ENCODE results near the gene CRISP2. TPM values are rescaled to one million over a fixed set of nuclear protein-coding genes. Genes with fewer than 3 reads are reported as not detected.

Gene CRISP2
- total and polyA plus RNA-seq, 4 experiments from 2014 or later: not detected

- no peak overlapping the region for H3K4me3 ChIP-seq (ENCODE audit: low read length in 2 of 2)
- no peaks in the 10 kb centered on the region for H3K4me1 ChIP-seq (ENCODE audit: insufficient read depth, low read length)
- Mint-ChIP-seq H3K4me1 (no peaks in the 10 kb centered on the region), H3K4me3 (peak overlapping the region in 1 of 8 donors; percentile 60), H3K9me3 (peaks cover 0 to 5% (median 2%) of the 10 kb centered on the region in 8 donors), H3K27ac (no peak overlapping the region), H3K27me3 (peaks cover 0 to 3% of the 10 kb centered on the region in 2 donors), H3K36me3 (no peaks in the 10 kb centered on the region)
- H3K27ac ChIP-seq (ENCODE audit: low read depth, low read length): no peak overlapping the region
- CTCF ChIA-PET (ENCODE audit: partially characterized antibody): no interaction called here
- intact Hi-C loops (cut with micrococcal nuclease): no loop called here
- POLR2A ChIA-PET (ENCODE audit: partially characterized antibody): no interaction called here
- H3K36me3 ChIP-seq (ENCODE audit: insufficient read depth, low read length): no peaks in the 10 kb centered on the region
- DNase-seq: no peak
- H3K9me3 ChIP-seq (ENCODE audit: control insufficient read depth in 1 of 2, low read length in 2 of 2): no peaks in the 10 kb centered on the region
- no peaks in the 10 kb centered on the region for H3K27me3 ChIP-seq (ENCODE audit: insufficient read depth, low read length)
Observed at GRCh38 chr6:49653942-49654341, 59.4 kb downstream of the CRISP2 start.

GRCh38 chr6:49653438-49653837 lies 59.9 kb downstream of the CRISP2 start:
- Mint-ChIP-seq H3K27me3 (peaks cover 0 to under 1% of the 10 kb centered on the region in 2 donors), H3K4me1 (no peaks in the 10 kb centered on the region), H3K4me3 (no peak overlapping the region), H3K9me3 (peaks cover 0 to 2% (median 0%) of the 10 kb centered on the region in 8 donors), H3K36me3 (no peaks in the 10 kb centered on the region), H3K27ac (no peak overlapping the region)
- Histone ChIP-seq H3K27ac (ENCODE audit: low read depth, low read length) (no peak overlapping the region), H3K4me3 (ENCODE audit: low read length in 2 of 2) (no peak overlapping the region), H3K9me3 (ENCODE audit: control insufficient read depth in 1 of 2, low read length in 2 of 2) (no peaks in the 10 kb centered on the region), H3K27me3 (ENCODE audit: insufficient read depth, low read length) (no peaks in the 10 kb centered on the region), H3K36me3 (ENCODE audit: insufficient read depth, low read length) (no peaks in the 10 kb centered on the region), H3K4me1 (ENCODE audit: insufficient read depth, low read length) (no peaks in the 10 kb centered on the region)
- CTCF ChIA-PET (ENCODE audit: partially characterized antibody): no interaction called here
- intact Hi-C loops (cut with micrococcal nuclease): no loop called here
- POLR2A ChIA-PET (ENCODE audit: partially characterized antibody): no interaction called here
- no peak for DNase-seq

- intact Hi-C loops (cut with micrococcal nuclease): no loop called here
- POLR2A ChIA-PET (ENCODE audit: partially characterized antibody): no interaction called here
- H3K9me3 Mint-ChIP-seq: peaks cover 0 to 1% (median 0%) of the 10 kb centered on the region in 8 donors
- CTCF ChIA-PET (ENCODE audit: partially characterized antibody): no interaction called here
- H3K4me1 Mint-ChIP-seq: no peaks in the 10 kb centered on the region
- Histone ChIP-seq H3K27me3 (ENCODE audit: insufficient read depth, low read length) (no peaks in the 10 kb centered on the region), H3K4me3 (ENCODE audit: low read length in 2 of 2) (no peak overlapping the region), H3K9me3 (ENCODE audit: control insufficient read depth in 1 of 2, low read length in 2 of 2) (no peaks in the 10 kb centered on the region), H3K4me1 (ENCODE audit: insufficient read depth, low read length) (no peaks in the 10 kb centered on the region), H3K36me3 (ENCODE audit: insufficient read depth, low read length) (no peaks in the 10 kb centered on the region), H3K27ac (ENCODE audit: low read depth, low read length) (no peak overlapping the region)
- H3K36me3 Mint-ChIP-seq: no peaks in the 10 kb centered on the region
- no peak for DNase-seq
- no peaks in the 10 kb centered on the region for H3K27me3 Mint-ChIP-seq
- H3K27ac Mint-ChIP-seq: no peak overlapping the region
- H3K4me3 Mint-ChIP-seq: no peak overlapping the region
Observed at GRCh38 chr6:49651239-49651638, 62.1 kb downstream of the CRISP2 start.

GRCh38 chr6:49649988-49650387 lies 63.4 kb downstream of the CRISP2 start:
- POLR2A ChIA-PET (ENCODE audit: partially characterized antibody): no interaction called here
- Mint-ChIP-seq H3K9me3 (peaks cover 0 to 1% (median 0%) of the 10 kb centered on the region in 8 donors), H3K4me1 (no peaks in the 10 kb centered on the region), H3K27me3 (no peaks in the 10 kb centered on the region), H3K4me3 (no peak overlapping the region), H3K36me3 (no peaks in the 10 kb centered on the region), H3K27ac (no peak overlapping the region)
- DNase-seq: no peak
- Histone ChIP-seq H3K27ac (ENCODE audit: low read depth, low read length) (no peak overlapping the region), H3K27me3 (ENCODE audit: insufficient read depth, low read length) (no peaks in the 10 kb centered on the region), H3K9me3 (ENCODE audit: control insufficient read depth in 1 of 2, low read length in 2 of 2) (no peaks in the 10 kb centered on the region), H3K4me1 (ENCODE audit: insufficient read depth, low read length) (no peaks in the 10 kb centered on the region), H3K4me3 (ENCODE audit: low read length in 2 of 2) (no peak overlapping the region), H3K36me3 (ENCODE audit: insufficient read depth, low read length) (no peaks in the 10 kb centered on the region)
- CTCF ChIA-PET (ENCODE audit: partially characterized antibody): no interaction called here
- intact Hi-C loops (cut with micrococcal nuclease): no loop called here

GRCh38 chr6:49648036-49648435 lies 65.3 kb downstream of the CRISP2 start:
- Histone ChIP-seq H3K27me3 (ENCODE audit: insufficient read depth, low read length) (no peaks in the 10 kb centered on the region), H3K9me3 (ENCODE audit: control insufficient read depth in 1 of 2, low read length in 2 of 2) (no peaks in the 10 kb centered on the region), H3K27ac (ENCODE audit: low read depth, low read length) (no peak overlapping the region), H3K4me1 (ENCODE audit: insufficient read depth, low read length) (no peaks in the 10 kb centered on the region), H3K36me3 (ENCODE audit: insufficient read depth, low read length) (no peaks in the 10 kb centered on the region), H3K4me3 (ENCODE audit: low read length in 2 of 2) (no peak overlapping the region)
- Mint-ChIP-seq H3K9me3 (peaks cover 0 to 2% (median 0%) of the 10 kb centered on the region in 8 donors), H3K27me3 (no peaks in the 10 kb centered on the region), H3K4me3 (no peak overlapping the region), H3K27ac (no peak overlapping the region), H3K36me3 (no peaks in the 10 kb centered on the region), H3K4me1 (no peaks in the 10 kb centered on the region)
- POLR2A ChIA-PET (ENCODE audit: partially characterized antibody): no interaction called here
- CTCF ChIA-PET (ENCODE audit: partially characterized antibody): no interaction called here
- no peak for DNase-seq
- intact Hi-C loops (cut with micrococcal nuclease): no loop called here

- ChIA-PET CTCF (ENCODE audit: partially characterized antibody) (no interaction called here), POLR2A (ENCODE audit: partially characterized antibody) (no interaction called here)
- Mint-ChIP-seq H3K9me3 (peaks cover 0 to 2% (median 0%) of the 10 kb centered on the region in 8 donors), H3K27ac (no peak overlapping the region), H3K4me3 (no peak overlapping the region), H3K27me3 (no peaks in the 10 kb centered on the region), H3K36me3 (no peaks in the 10 kb centered on the region), H3K4me1 (no peaks in the 10 kb centered on the region)
- Histone ChIP-seq H3K27ac (ENCODE audit: low read depth, low read length) (no peak overlapping the region), H3K4me3 (ENCODE audit: low read length in 2 of 2) (no peak overlapping the region), H3K9me3 (ENCODE audit: control insufficient read depth in 1 of 2, low read length in 2 of 2) (no peaks in the 10 kb centered on the region), H3K36me3 (ENCODE audit: insufficient read depth, low read length) (no peaks in the 10 kb centered on the region), H3K27me3 (ENCODE audit: insufficient read depth, low read length) (no peaks in the 10 kb centered on the region), H3K4me1 (ENCODE audit: insufficient read depth, low read length) (no peaks in the 10 kb centered on the region)
- DNase-seq: no peak
- intact Hi-C loops (cut with micrococcal nuclease): no loop called here
Observed at GRCh38 chr6:49647476-49647875, 65.9 kb downstream of the CRISP2 start.

GRCh38 chr6:49646942-49647341 lies 66.4 kb downstream of the CRISP2 start:
- H3K9me3 ChIP-seq (ENCODE audit: control insufficient read depth in 1 of 2, low read length in 2 of 2): no peaks in the 10 kb centered on the region
- Mint-ChIP-seq H3K36me3 (no peaks in the 10 kb centered on the region), H3K4me3 (no peak overlapping the region), H3K4me1 (no peaks in the 10 kb centered on the region), H3K27ac (no peak overlapping the region), H3K9me3 (peaks cover 0 to 2% (median 0%) of the 10 kb centered on the region in 8 donors), H3K27me3 (no peaks in the 10 kb centered on the region)
- H3K27ac ChIP-seq (ENCODE audit: low read depth, low read length): no peak overlapping the region
- no peaks in the 10 kb centered on the region for H3K36me3 ChIP-seq (ENCODE audit: insufficient read depth, low read length)
- H3K4me3 ChIP-seq (ENCODE audit: low read length in 2 of 2): no peak overlapping the region
- intact Hi-C loops (cut with micrococcal nuclease): no loop called here
- POLR2A ChIA-PET (ENCODE audit: partially characterized antibody): no interaction called here
- H3K4me1 ChIP-seq (ENCODE audit: insufficient read depth, low read length): no peaks in the 10 kb centered on the region
- CTCF ChIA-PET (ENCODE audit: partially characterized antibody): no interaction called here
- no peaks in the 10 kb centered on the region for H3K27me3 ChIP-seq (ENCODE audit: insufficient read depth, low read length)
- no peak for DNase-seq

- H3K9me3 Mint-ChIP-seq: peaks cover 0 to 2% (median 0%) of the 10 kb centered on the region in 8 donors
- ChIA-PET POLR2A (ENCODE audit: partially characterized antibody) (no interaction called here), CTCF (ENCODE audit: partially characterized antibody) (no interaction called here)
- DNase-seq: no peak
- Histone ChIP-seq H3K36me3 (ENCODE audit: insufficient read depth, low read length) (no peaks in the 10 kb centered on the region), H3K4me1 (ENCODE audit: insufficient read depth, low read length) (no peaks in the 10 kb centered on the region), H3K4me3 (ENCODE audit: low read length in 2 of 2) (no peak overlapping the region), H3K9me3 (ENCODE audit: control insufficient read depth in 1 of 2, low read length in 2 of 2) (no peaks in the 10 kb centered on the region), H3K27me3 (ENCODE audit: insufficient read depth, low read length) (no peaks in the 10 kb centered on the region), H3K27ac (ENCODE audit: low read depth, low read length) (no peak overlapping the region)
- no peaks in the 10 kb centered on the region for H3K36me3 Mint-ChIP-seq
- no peak overlapping the region for H3K27ac Mint-ChIP-seq
- H3K4me3 Mint-ChIP-seq: no peak overlapping the region
- no peaks in the 10 kb centered on the region for H3K27me3 Mint-ChIP-seq
- no peaks in the 10 kb centered on the region for H3K4me1 Mint-ChIP-seq
- intact Hi-C loops (cut with micrococcal nuclease): no loop called here
Observed at GRCh38 chr6:49646130-49646824, 67.1 kb downstream of the CRISP2 start.

Measured in CD4-positive, alpha-beta memory T cell (primary cell).